OCI-LY1 (cell line): Measurements from ENCODE around the gene SLC11A1.

Experiments used
- EZH2 ChIP-seq: fragments of 200-600 bp; sonication (generic), shearing (Covaris generic); IDR thresholded peaks from 2 replicates; pipeline ENCODE4 v1.8.0; 2017; ENCODE audit warnings: borderline replicate concordance, mixed run types, mild to moderate bottlenecking, antibody characterized with exemption, low read length, moderate library complexity, mixed read lengths
- TF ChIP-seq, protein P1 (sequence below): fragments of 200-600 bp; sonication (generic), shearing (Covaris generic); IDR thresholded peaks from 2 replicates; pipeline ENCODE4 v1.5.1; 2017; ENCODE audit warnings: mild to moderate bottlenecking, antibody characterized with exemption, low read length, moderate library complexity, mixed read lengths

DNA sequence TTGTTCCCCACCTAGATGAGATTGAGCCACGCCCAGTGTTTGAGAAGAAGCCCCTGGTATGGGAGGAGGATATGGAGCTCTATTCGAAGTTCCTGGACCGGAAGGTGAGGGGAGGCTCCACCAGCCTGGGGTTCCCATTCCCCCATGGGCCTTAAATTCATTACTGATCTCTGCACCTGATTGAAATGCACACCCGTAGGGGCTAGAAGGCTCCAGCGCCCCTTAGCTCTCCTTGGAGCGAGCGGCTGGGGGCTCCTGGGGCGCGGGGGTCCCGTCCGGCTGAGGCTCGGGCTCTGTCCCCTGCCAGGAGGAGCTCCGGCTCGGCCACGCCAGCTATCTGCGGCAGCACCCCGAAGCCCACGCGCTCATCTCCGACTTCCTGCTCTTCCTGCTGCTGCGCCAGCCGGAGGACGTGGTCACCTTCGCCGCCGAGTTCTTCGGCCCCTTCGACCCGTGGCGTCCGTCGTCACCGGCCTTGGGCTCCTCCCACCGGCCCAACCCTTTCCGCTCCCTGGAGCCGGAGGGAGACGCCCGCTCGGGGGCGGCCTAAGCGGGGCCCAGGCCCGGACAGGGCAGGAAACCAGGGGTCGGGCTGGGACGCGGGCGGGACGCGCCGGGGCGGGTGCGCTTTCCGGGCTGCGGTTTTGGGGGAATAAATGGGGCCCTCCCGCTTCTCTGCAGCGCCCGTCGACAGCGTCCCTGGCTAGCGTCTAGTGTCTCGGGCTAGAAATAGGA lies 14.5 kb upstream of the SLC11A1 start:
- TF ChIP-seq, protein P1, sequence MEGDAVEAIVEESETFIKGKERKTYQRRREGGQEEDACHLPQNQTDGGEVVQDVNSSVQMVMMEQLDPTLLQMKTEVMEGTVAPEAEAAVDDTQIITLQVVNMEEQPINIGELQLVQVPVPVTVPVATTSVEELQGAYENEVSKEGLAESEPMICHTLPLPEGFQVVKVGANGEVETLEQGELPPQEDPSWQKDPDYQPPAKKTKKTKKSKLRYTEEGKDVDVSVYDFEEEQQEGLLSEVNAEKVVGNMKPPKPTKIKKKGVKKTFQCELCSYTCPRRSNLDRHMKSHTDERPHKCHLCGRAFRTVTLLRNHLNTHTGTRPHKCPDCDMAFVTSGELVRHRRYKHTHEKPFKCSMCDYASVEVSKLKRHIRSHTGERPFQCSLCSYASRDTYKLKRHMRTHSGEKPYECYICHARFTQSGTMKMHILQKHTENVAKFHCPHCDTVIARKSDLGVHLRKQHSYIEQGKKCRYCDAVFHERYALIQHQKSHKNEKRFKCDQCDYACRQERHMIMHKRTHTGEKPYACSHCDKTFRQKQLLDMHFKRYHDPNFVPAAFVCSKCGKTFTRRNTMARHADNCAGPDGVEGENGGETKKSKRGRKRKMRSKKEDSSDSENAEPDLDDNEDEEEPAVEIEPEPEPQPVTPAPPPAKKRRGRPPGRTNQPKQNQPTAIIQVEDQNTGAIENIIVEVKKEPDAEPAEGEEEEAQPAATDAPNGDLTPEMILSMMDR: no peak
- TF ChIP-seq EZH2: no peak
